SJSA1 (cell line): Measurements from ENCODE around the gene RASD2. TPM values are rescaled to one million over a fixed set of nuclear protein-coding genes. Genes with fewer than 3 reads are reported as not detected.
"Not testable (repeated sequence)": the region's sequence is repeated elsewhere in the genome, so short reads cannot be mapped to it uniquely, and the experiment has no call there.

Experiments used
- DNase-seq, 2 experiments: peaks; one replicate each; pipeline ENCODE4 v3.0.0-alpha.2; 2015 to 2020; ENCODE audit warnings: low spot score in 2 of 2, low read depth in 1 of 2
- H3K27ac ChIP-seq: fragments of 250-450 bp; sonication (Bioruptor Pico); 2 replicates; pipeline ENCODE4 v1.5.1; 2020; ENCODE audit warnings: mild to moderate bottlenecking, moderate library complexity
- H3K27me3 ChIP-seq: fragments of 250-450 bp; sonication (Bioruptor Pico); replicated peaks from 2 replicates; pipeline ENCODE4 v1.5.1; 2020; ENCODE audit warnings: mild to moderate bottlenecking, moderate library complexity
- H3K36me3 ChIP-seq: fragments of 250-450 bp; sonication (Bioruptor Pico); 2 replicates; pipeline ENCODE4 v1.5.1; 2020; ENCODE audit warnings: mild to moderate bottlenecking
- H3K4me1 ChIP-seq: fragments of 250-450 bp; sonication (Bioruptor Pico); replicated peaks from 2 replicates; pipeline ENCODE4 v1.6.1; 2021; ENCODE audit warnings: mild to moderate bottlenecking
- H3K4me3 ChIP-seq: fragments of 250-450 bp; sonication (Bioruptor Pico); 2 replicates; pipeline ENCODE4 v1.5.1; 2020; ENCODE audit warnings: mild to moderate bottlenecking
- H3K9me3 ChIP-seq: fragments of 250-450 bp; sonication (Bioruptor Pico); replicated peaks from 2 replicates; pipeline ENCODE4 v1.5.1; 2020; ENCODE audit warnings: mild to moderate bottlenecking
- total RNA-seq: library from RNA; depleted of rRNA; stranded (reverse); fragments of >200 nt; shearing (Covaris generic); gene quantifications from 2 replicates; pipeline ENCODE4 v1.2.3, GENCODE V29; 2014; rRNA removed

The RASD2 gene
- total RNA-seq, result not detected in 2 replicates

- DNase-seq, result peak in 1 of 2 experiments; percentile 47
- H3K27ac ChIP-seq, result no peak within 1 kb of the TSS
- H3K36me3 ChIP-seq, result no peaks in the 10 kb centered on the region
- peaks cover 27% of the 10 kb centered on the region for H3K27me3 ChIP-seq
- peaks cover 17% of the 10 kb centered on the region for H3K4me1 ChIP-seq
- peak within 1 kb of the TSS; percentile 39 for H3K4me3 ChIP-seq
- H3K9me3 ChIP-seq, result no peaks in the 10 kb centered on the region
These were observed at the start of gene RASD2 for GRCh38 chr22:35540595-35541253. RASD2 (plus strand) TSS chr22:35540831; CDS start chr22:35546810, 5,979 bp downstream.

GRCh38 chr22:35491061-35491907 lies 49.3 kb upstream of the RASD2 start:
- not testable (repeated sequence) for H3K9me3 ChIP-seq, H3K27me3 ChIP-seq, H3K36me3 ChIP-seq, H3K4me3 ChIP-seq, H3K27ac ChIP-seq, DNase-seq, H3K4me1 ChIP-seq

GRCh38 chr22:35491908-35492380 lies 48.7 kb upstream of the RASD2 start:
- Histone ChIP-seq H3K36me3 (no peaks in the 10 kb centered on the region), H3K27me3 (no peaks in the 10 kb centered on the region), H3K4me1 (no peaks in the 10 kb centered on the region), H3K4me3 (no peak overlapping the region), H3K9me3 (no peaks in the 10 kb centered on the region), H3K27ac (no peak overlapping the region)
- no peak for DNase-seq

GRCh38 chr22:35493074-35493473 lies 47.6 kb upstream of the RASD2 start:
- H3K4me3 ChIP-seq, result no peak overlapping the region
- DNase-seq, result no peak
- no peak overlapping the region for H3K27ac ChIP-seq
- no peaks in the 10 kb centered on the region for H3K9me3 ChIP-seq
- H3K36me3 ChIP-seq, result no peaks in the 10 kb centered on the region
- H3K27me3 ChIP-seq, result no peaks in the 10 kb centered on the region; the same call in 1 of the 2 replicates
- no peaks in the 10 kb centered on the region for H3K4me1 ChIP-seq

GRCh38 chr22:35495711-35496110 lies 44.9 kb upstream of the RASD2 start:
- DNase-seq, H3K9me3 ChIP-seq, H3K4me1 ChIP-seq, H3K27me3 ChIP-seq, H3K4me3 ChIP-seq, H3K27ac ChIP-seq, H3K36me3 ChIP-seq: not testable (repeated sequence)

GRCh38 chr22:35496768-35497312 lies 43.8 kb upstream of the RASD2 start:
- Histone ChIP-seq H3K4me1 (no peaks in the 10 kb centered on the region), H3K27me3 (peaks cover 7% of the 10 kb centered on the region), H3K27ac (no peak overlapping the region), H3K9me3 (no peaks in the 10 kb centered on the region), H3K4me3 (no peak overlapping the region), H3K36me3 (no peaks in the 10 kb centered on the region)
- no peak for DNase-seq

- no peak for DNase-seq
- Histone ChIP-seq H3K9me3 (no peaks in the 10 kb centered on the region), H3K36me3 (no peaks in the 10 kb centered on the region), H3K27ac (no peak overlapping the region), H3K27me3 (peaks cover 10% of the 10 kb centered on the region), H3K4me3 (no peak overlapping the region), H3K4me1 (no peaks in the 10 kb centered on the region)
These were observed 42.4 kb upstream of the RASD2 start for GRCh38 chr22:35498026-35498800.

GRCh38 chr22:35502836-35503235 lies 37.8 kb upstream of the RASD2 start:
- peaks cover 13% of the 10 kb centered on the region for H3K27me3 ChIP-seq
- no peak overlapping the region for H3K27ac ChIP-seq
- no peak for DNase-seq
- no peaks in the 10 kb centered on the region for H3K36me3 ChIP-seq
- H3K9me3 ChIP-seq, result no peaks in the 10 kb centered on the region
- peaks cover 5% of the 10 kb centered on the region; the same call in 1 of the 2 replicates for H3K4me1 ChIP-seq
- no peak overlapping the region for H3K4me3 ChIP-seq

- DNase-seq, result peak in 1 of 2 experiments; percentile 21
- H3K9me3 ChIP-seq, result no peaks in the 10 kb centered on the region
- H3K27me3 ChIP-seq, result 0 out of 2 replicates have a peak, but pooled peaks cover 6% of the 10 kb centered on the region
- H3K4me3 ChIP-seq, result no peak overlapping the region
- no peaks in the 10 kb centered on the region for H3K36me3 ChIP-seq
- peaks cover 5% of the 10 kb centered on the region; the same call in 1 of the 2 replicates for H3K4me1 ChIP-seq
- H3K27ac ChIP-seq, result no peak overlapping the region
These were observed 35.0 kb upstream of the RASD2 start for GRCh38 chr22:35505399-35506258.

GRCh38 chr22:35506259-35506570 lies 34.4 kb upstream of the RASD2 start:
- Histone ChIP-seq H3K9me3 (no peaks in the 10 kb centered on the region), H3K27me3 (0 out of 2 replicates have a peak, but pooled peaks cover 6% of the 10 kb centered on the region), H3K4me1 (peaks cover 5% of the 10 kb centered on the region; the same call in 1 of the 2 replicates), H3K36me3 (no peaks in the 10 kb centered on the region), H3K27ac (no peak overlapping the region), H3K4me3 (no peak overlapping the region)
- DNase-seq, result no peak

GRCh38 chr22:35507851-35508250 lies 32.8 kb upstream of the RASD2 start:
- not testable (repeated sequence) for H3K27me3 ChIP-seq, DNase-seq, H3K4me3 ChIP-seq, H3K27ac ChIP-seq, H3K36me3 ChIP-seq, H3K9me3 ChIP-seq, H3K4me1 ChIP-seq

GRCh38 chr22:35509451-35509850 lies 31.2 kb upstream of the RASD2 start:
- H3K4me3 ChIP-seq, result no peak overlapping the region
- DNase-seq, result no peak
- no peaks in the 10 kb centered on the region for H3K9me3 ChIP-seq
- peaks cover 5% of the 10 kb centered on the region; the same call in 1 of the 2 replicates for H3K27me3 ChIP-seq
- peaks cover 5% of the 10 kb centered on the region; the same call in 1 of the 2 replicates for H3K4me1 ChIP-seq
- no peak overlapping the region for H3K27ac ChIP-seq
- no peaks in the 10 kb centered on the region for H3K36me3 ChIP-seq
